ENCODE data around the gene NUP58. TPM values are rescaled to one million over a fixed set of nuclear protein-coding genes. Genes with fewer than 3 reads are reported as not detected.

Gene NUP58
- total RNA-seq, 4 donors from 2014 or later = 27.1 to 55.8 (median 43.8) TPM

GRCh38 chr13:25377244-25377962, 76.0 kb downstream of the NUP58 start:
- no peak for TF ChIP-seq CTCF (IDR thresholded peaks at IDR 0.05; ENCODE audit: low read depth)

GRCh38 chr13:25378528-25378927, 77.1 kb downstream of the NUP58 start:
- TF ChIP-seq CTCF (IDR thresholded peaks at IDR 0.05; ENCODE audit: low read depth) = no peak

GRCh38 chr13:25379011-25379410, 77.6 kb downstream of the NUP58 start:
- no peak for TF ChIP-seq CTCF (IDR thresholded peaks at IDR 0.05; ENCODE audit: low read depth)

GRCh38 chr13:25380082-25380481, 78.7 kb downstream of the NUP58 start:
- TF ChIP-seq CTCF (IDR thresholded peaks at IDR 0.05; ENCODE audit: low read depth) = no peak

- no peak for TF ChIP-seq CTCF (IDR thresholded peaks at IDR 0.05; ENCODE audit: low read depth)
Observed at GRCh38 chr13:25380741-25381324, 79.4 kb downstream of the NUP58 start.

- TF ChIP-seq CTCF (IDR thresholded peaks at IDR 0.05; ENCODE audit: low read depth) = no peak
Observed at GRCh38 chr13:25384758-25385410, 83.5 kb downstream of the NUP58 start.

GRCh38 chr13:25391932-25392331, 90.5 kb downstream of the NUP58 start:
- no peak for TF ChIP-seq CTCF (IDR thresholded peaks at IDR 0.05; ENCODE audit: low read depth)

All from subcutaneous adipose tissue (tissue), 4 donors.